ENCODE data around the gene CRELD1. TPM values are rescaled to one million over a fixed set of nuclear protein-coding genes. Genes with fewer than 3 reads are reported as not detected.

The CRELD1 gene
- polyA plus RNA-seq, 1 of the 3 experiments (the other 2 are of a cell fraction) = 77.6 TPM

DNA sequence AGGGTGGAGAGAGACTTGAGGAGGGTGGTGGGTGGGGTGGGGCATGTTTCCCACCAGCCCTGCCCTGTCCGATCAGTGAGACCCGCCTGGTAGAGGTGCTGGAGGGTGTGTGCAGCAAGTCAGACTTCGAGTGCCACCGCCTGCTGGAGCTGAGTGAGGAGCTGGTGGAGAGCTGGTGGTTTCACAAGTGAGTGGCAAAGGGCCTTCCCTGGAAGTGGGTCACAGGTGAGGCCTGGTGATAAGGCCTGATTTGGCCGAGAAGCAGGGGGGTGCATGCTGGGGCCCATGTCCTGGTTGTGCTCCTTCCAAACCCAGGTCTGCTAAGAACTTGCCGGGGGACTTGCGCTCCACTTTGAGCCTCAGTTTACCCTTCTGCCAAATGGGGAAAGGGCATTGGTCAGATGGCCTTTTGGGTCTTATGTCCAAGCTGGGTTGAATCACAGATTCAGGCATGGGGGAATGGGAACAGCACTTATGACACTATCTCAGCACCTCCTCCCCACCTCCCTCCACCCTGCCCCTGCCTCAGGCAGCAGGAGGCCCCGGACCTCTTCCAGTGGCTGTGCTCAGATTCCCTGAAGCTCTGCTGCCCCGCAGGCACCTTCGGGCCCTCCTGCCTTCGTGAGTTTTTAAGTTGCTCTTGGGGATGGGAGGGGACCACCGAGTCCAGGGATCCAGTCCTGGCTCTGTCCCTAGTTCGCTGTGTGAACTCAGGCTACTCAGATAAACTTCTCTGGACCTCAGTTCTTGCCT lies 4.0 kb downstream of the CRELD1 start:
- no peak for DNase-seq
- ChIA-PET POLR2A (no interaction called here), CTCF (interaction anchor here (1.5 to 1.8 kb wide), 2 partner anchors 9 to 10 kb away, joined by 4 to 5 read pairs; no protein-coding TSS in a partner anchor)
- no peaks in the 10 kb centered on the region for H3F3A ChIP-seq (replicated peaks; ENCODE audit: insufficient read depth)
- no peak overlapping the region for H3K4me2 ChIP-seq
- no peaks in the 10 kb centered on the region for H3K9me2 ChIP-seq
- TF ChIP-seq EP300 (IDR thresholded peaks at IDR 0.05; ENCODE audit: borderline replicate concordance in 1 of 2, low read depth in 1 of 2, low read length in 1 of 2) (no peak), RFX5 (IDR thresholded peaks at IDR 0.05; ENCODE audit: low read length) (no peak), TCF12 (IDR thresholded peaks at IDR 0.05) (no peak), SMC3 (IDR thresholded peaks at IDR 0.05; ENCODE audit: low read depth, low read length) (no peak), JUND (IDR thresholded peaks at IDR 0.05) (no peak)
- TF ChIP-seq, protein P1, sequence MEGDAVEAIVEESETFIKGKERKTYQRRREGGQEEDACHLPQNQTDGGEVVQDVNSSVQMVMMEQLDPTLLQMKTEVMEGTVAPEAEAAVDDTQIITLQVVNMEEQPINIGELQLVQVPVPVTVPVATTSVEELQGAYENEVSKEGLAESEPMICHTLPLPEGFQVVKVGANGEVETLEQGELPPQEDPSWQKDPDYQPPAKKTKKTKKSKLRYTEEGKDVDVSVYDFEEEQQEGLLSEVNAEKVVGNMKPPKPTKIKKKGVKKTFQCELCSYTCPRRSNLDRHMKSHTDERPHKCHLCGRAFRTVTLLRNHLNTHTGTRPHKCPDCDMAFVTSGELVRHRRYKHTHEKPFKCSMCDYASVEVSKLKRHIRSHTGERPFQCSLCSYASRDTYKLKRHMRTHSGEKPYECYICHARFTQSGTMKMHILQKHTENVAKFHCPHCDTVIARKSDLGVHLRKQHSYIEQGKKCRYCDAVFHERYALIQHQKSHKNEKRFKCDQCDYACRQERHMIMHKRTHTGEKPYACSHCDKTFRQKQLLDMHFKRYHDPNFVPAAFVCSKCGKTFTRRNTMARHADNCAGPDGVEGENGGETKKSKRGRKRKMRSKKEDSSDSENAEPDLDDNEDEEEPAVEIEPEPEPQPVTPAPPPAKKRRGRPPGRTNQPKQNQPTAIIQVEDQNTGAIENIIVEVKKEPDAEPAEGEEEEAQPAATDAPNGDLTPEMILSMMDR (IDR thresholded peaks at IDR 0.05) = no peak
- WGBS (ENCODE audit: low lambda C conversion rate) = 93% methylated on average over 10 of the region's 13 CpGs
- H3K79me2 ChIP-seq (ENCODE audit: insufficient read depth) = peaks cover 20% of the 10 kb centered on the region; the same call in 1 of the 2 replicates
- no peak overlapping the region for H3K9ac ChIP-seq
- no peaks in the 10 kb centered on the region for H3K27me3 ChIP-seq (ENCODE audit: insufficient read depth)
- peaks cover 9 to 11% of the 10 kb centered on the region in 2 experiments for H3K36me3 ChIP-seq (replicated peaks in 1 of 2; ENCODE audit: control insufficient read depth in 1 of 2, insufficient read depth in 2 of 2, low read length in 1 of 2)
- H3K4me1 ChIP-seq (ENCODE audit: control insufficient read depth in 1 of 2, insufficient read depth in 2 of 2, low read depth in 1 of 2, low read length in 1 of 2) = peaks cover 12 to 17% of the 10 kb centered on the region in 2 experiments
- H3K4me3 ChIP-seq (ENCODE audit: low read depth in 2 of 2, low read length in 1 of 2) = no peak overlapping the region
- no peak overlapping the region for H3K27ac ChIP-seq (ENCODE audit: low read depth in 2 of 2, low read length in 1 of 2)
- H2AFZ ChIP-seq (ENCODE audit: low read depth) = no peak overlapping the region
- no peaks in the 10 kb centered on the region for H3K9me3 ChIP-seq
- no peaks in the 10 kb centered on the region for H4K20me1 ChIP-seq (ENCODE audit: insufficient read depth)

DNA sequence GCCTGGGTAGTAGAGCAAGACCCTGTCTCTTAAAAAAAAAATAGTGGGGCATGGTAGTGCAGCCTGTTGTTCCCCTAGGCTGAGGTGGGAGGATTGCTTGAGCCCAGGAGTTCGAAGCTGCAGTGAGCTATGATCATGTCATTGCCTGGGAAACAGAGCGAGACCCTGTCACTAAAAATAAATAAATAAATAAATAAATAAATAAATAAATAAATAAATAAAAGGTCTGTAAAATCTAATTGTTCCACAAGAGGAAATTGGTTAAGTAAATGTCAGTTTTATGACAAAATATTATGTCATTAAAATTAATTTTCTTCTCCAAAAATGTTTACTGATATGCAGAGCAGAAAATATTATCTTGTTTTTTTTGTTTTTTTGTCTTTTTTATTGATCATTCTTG lies 5.3 kb downstream of the CRELD1 start:
- Histone ChIP-seq H3K27me3 (ENCODE audit: insufficient read depth) (no peaks in the 10 kb centered on the region), H3K9ac (no peak overlapping the region), H4K20me1 (ENCODE audit: insufficient read depth) (no peaks in the 10 kb centered on the region), H3K36me3 (replicated peaks in 1 of 2; ENCODE audit: control insufficient read depth in 1 of 2, insufficient read depth in 2 of 2, low read length in 1 of 2) (peaks cover 11 to 15% of the 10 kb centered on the region in 2 experiments), H3K9me2 (no peaks in the 10 kb centered on the region), H3K4me3 (ENCODE audit: low read depth in 2 of 2, low read length in 1 of 2) (no peak overlapping the region), H3K79me2 (ENCODE audit: insufficient read depth) (peaks cover 19% of the 10 kb centered on the region; the same call in 1 of the 2 replicates), H3K4me1 (ENCODE audit: control insufficient read depth in 1 of 2, insufficient read depth in 2 of 2, low read depth in 1 of 2, low read length in 1 of 2) (peaks cover 12 to 17% of the 10 kb centered on the region in 2 experiments), H2AFZ (ENCODE audit: low read depth) (no peak overlapping the region), H3K27ac (ENCODE audit: low read depth in 2 of 2, low read length in 1 of 2) (no peak overlapping the region), H3K9me3 (no peaks in the 10 kb centered on the region), H3K4me2 (no peak overlapping the region), H3F3A (replicated peaks; ENCODE audit: insufficient read depth) (no peaks in the 10 kb centered on the region)
- DNase-seq = no peak
- TF ChIP-seq SIN3A (IDR thresholded peaks at IDR 0.05; ENCODE audit: borderline replicate concordance, low read depth, low read length) (no peak), ELF1 (IDR thresholded peaks at IDR 0.05) (no peak), EP300 (IDR thresholded peaks at IDR 0.05; ENCODE audit: borderline replicate concordance in 1 of 2, low read depth in 1 of 2, low read length in 1 of 2) (no peak), CHD2 (IDR thresholded peaks at IDR 0.05; ENCODE audit: low read length, partially characterized antibody) (no peak), MXI1 (IDR thresholded peaks at IDR 0.05; ENCODE audit: low read depth, low read length) (no peak), FOXM1 (IDR thresholded peaks at IDR 0.05; ENCODE audit: low read depth) (no peak), TEAD4 (IDR thresholded peaks at IDR 0.05; ENCODE audit: borderline replicate concordance, insufficient read depth) (no peak), EZH2phosphoT487 (IDR thresholded peaks at IDR 0.05; ENCODE audit: borderline replicate concordance, low read depth) (no peak)
- TF ChIP-seq, protein P2, sequence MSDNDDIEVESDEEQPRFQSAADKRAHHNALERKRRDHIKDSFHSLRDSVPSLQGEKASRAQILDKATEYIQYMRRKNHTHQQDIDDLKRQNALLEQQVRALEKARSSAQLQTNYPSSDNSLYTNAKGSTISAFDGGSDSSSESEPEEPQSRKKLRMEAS (IDR thresholded peaks at IDR 0.05; ENCODE audit: low read depth) = no peak
- TF ChIP-seq, protein P3, sequence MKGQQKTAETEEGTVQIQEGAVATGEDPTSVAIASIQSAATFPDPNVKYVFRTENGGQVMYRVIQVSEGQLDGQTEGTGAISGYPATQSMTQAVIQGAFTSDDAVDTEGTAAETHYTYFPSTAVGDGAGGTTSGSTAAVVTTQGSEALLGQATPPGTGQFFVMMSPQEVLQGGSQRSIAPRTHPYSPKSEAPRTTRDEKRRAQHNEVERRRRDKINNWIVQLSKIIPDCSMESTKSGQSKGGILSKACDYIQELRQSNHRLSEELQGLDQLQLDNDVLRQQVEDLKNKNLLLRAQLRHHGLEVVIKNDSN (IDR thresholded peaks at IDR 0.05; ENCODE audit: borderline replicate concordance, low read depth) = no peak
- TF ChIP-seq, protein P4, sequence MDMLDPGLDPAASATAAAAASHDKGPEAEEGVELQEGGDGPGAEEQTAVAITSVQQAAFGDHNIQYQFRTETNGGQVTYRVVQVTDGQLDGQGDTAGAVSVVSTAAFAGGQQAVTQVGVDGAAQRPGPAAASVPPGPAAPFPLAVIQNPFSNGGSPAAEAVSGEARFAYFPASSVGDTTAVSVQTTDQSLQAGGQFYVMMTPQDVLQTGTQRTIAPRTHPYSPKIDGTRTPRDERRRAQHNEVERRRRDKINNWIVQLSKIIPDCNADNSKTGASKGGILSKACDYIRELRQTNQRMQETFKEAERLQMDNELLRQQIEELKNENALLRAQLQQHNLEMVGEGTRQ (IDR thresholded peaks at IDR 0.05; ENCODE audit: borderline replicate concordance, low read depth, low read length) = no peak
- TF ChIP-seq, protein P5, sequence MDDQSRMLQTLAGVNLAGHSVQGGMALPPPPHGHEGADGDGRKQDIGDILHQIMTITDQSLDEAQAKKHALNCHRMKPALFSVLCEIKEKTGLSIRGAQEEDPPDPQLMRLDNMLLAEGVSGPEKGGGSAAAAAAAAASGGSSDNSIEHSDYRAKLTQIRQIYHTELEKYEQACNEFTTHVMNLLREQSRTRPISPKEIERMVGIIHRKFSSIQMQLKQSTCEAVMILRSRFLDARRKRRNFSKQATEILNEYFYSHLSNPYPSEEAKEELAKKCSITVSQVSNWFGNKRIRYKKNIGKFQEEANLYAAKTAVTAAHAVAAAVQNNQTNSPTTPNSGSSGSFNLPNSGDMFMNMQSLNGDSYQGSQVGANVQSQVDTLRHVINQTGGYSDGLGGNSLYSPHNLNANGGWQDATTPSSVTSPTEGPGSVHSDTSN (IDR thresholded peaks at IDR 0.05) = no peak
- TF ChIP-seq, protein P1 (IDR thresholded peaks at IDR 0.05) = no peak
- CTCF ChIA-PET = interaction anchor here (1.8 kb wide), 1 partner anchor 8 kb away, joined by 5 read pairs; no protein-coding TSS in a partner anchor
- 90% methylated on average over 2 of the region's 2 CpGs for WGBS (ENCODE audit: low lambda C conversion rate)
- POLR2A ChIA-PET = no interaction called here
